SU-DHL-6 (cell line): ENCODE data around the gene RTL9.

Experiments
- H2AFZ ChIP-seq: fragments of 200-600 bp; sonication (generic); 2 replicates; pipeline ENCODE4 v1.6.1; 2014; ENCODE audit warnings: low read depth, mild to moderate bottlenecking, moderate library complexity, mixed read lengths, antibody characterized with exemption, low read length; ENCODE audit not compliant: severe bottlenecking
- H3F3A ChIP-seq: fragments of 200-600 bp; shearing (Covaris generic); 2 replicates; pipeline ENCODE4 v1.6.0; 2016; ENCODE audit warnings: antibody characterized with exemption, mild to moderate bottlenecking; ENCODE audit not compliant: insufficient read depth
- H3K27ac ChIP-seq: fragments of 200-600 bp; sonication (generic); 2 replicates; pipeline ENCODE4 v1.5.1; 2016; ENCODE audit warnings: low read depth, mild to moderate bottlenecking, low read length, moderate library complexity, mixed read lengths
- H3K27me3 ChIP-seq: fragments of 200-600 bp; sonication (generic), shearing (Covaris generic); 2 replicates; pipeline ENCODE4 v1.6.0; 2014; ENCODE audit warnings: mild to moderate bottlenecking, low read length
- H3K36me3 ChIP-seq: fragments of 200-600 bp; sonication (generic); 2 replicates; pipeline ENCODE4 v1.6.1; 2014; ENCODE audit warnings: mild to moderate bottlenecking, low read length, mixed read lengths
- H3K4me2 ChIP-seq: fragments of 300-600, 200-600 bp; shearing (Covaris generic), sonication (generic); 2 replicates; pipeline ENCODE4 v1.6.0; 2014; ENCODE audit warnings: low read length, low read depth, mild to moderate bottlenecking; ENCODE audit not compliant: poor library complexity, severe bottlenecking
- H3K4me3 ChIP-seq: fragments of 200-600 bp; sonication (generic); 2 replicates; pipeline ENCODE4 v1.5.1; 2014; ENCODE audit warnings: antibody characterized with exemption, low read length, mild to moderate bottlenecking, mixed read lengths; ENCODE audit not compliant: insufficient read depth, poor library complexity, severe bottlenecking
- H3K79me2 ChIP-seq: fragments of 200-600 bp; sonication (generic); 2 replicates; pipeline ENCODE4 v1.6.1; 2014; ENCODE audit warnings: mild to moderate bottlenecking, low read length, moderate library complexity; ENCODE audit not compliant: insufficient read depth
- H3K9ac ChIP-seq: fragments of 200-600 bp; sonication (generic); 2 replicates; pipeline ENCODE4 v1.7.0; 2014; ENCODE audit warnings: mild to moderate bottlenecking, low read length
- H3K9me2 ChIP-seq: fragments of 200-600 bp; sonication (generic); replicated peaks from 2 replicates; pipeline ENCODE4 v1.6.1; 2014; ENCODE audit warnings: low read length; ENCODE audit not compliant: insufficient read depth
- H3K9me3 ChIP-seq: fragments of 200-600 bp; sonication (generic); 2 replicates; pipeline ENCODE4 v1.6.1; 2014; ENCODE audit warnings: low read length, mixed read lengths; ENCODE audit not compliant: insufficient read depth
- H4K20me1 ChIP-seq: fragments of 200-600 bp; sonication (generic); 2 replicates; pipeline ENCODE4 v1.6.1; 2014; ENCODE audit warnings: low read depth, mild to moderate bottlenecking, antibody characterized with exemption, low read length, moderate library complexity, mixed read lengths
- EZH2phosphoT487 ChIP-seq: fragments of 200-600 bp; sonication (generic), shearing (Covaris generic); conservative IDR thresholded peaks from 2 replicates; pipeline ENCODE4 v1.6.1; 2018; ENCODE audit warnings: mild to moderate bottlenecking, antibody characterized with exemption, low read length, moderate library complexity, mixed read lengths
- TF ChIP-seq, protein P1 (sequence below): fragments of 200-600 bp; sonication (generic); IDR thresholded peaks from one replicate; pipeline ENCODE4 v1.5.1; 2017; ENCODE audit warnings: antibody characterized with exemption, mild to moderate bottlenecking, low read length, moderate library complexity; ENCODE audit not compliant: insufficient read depth, poor library complexity, severe bottlenecking

The RTL9 gene

DNA sequence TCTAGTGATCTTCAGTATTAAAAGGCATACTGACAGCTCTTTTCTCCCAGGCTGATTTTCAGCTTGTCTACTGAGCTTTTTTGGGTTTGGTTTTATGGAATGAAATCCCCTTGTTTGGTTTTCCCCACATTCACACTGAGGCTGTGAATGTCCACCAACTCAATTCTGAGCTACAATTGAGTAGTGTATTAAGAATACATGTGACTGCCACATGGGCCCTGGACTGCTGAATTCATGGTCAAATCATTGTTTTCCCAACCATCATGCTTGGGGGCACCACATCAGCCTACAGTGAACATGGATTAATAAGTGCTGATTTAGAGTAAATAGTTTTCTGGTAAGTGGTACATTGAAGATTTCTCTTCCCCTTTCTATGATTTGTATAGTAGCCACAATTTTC is 32.4 kb downstream of the RTL9 start:
- Histone ChIP-seq H3F3A (no peaks in the 10 kb centered on the region), H3K4me2 (no peak overlapping the region), H3K27ac (no peak overlapping the region), H4K20me1 (no peaks in the 10 kb centered on the region), H2AFZ (no peak overlapping the region), H3K9me3 (no peaks in the 10 kb centered on the region), H3K27me3 (no peaks in the 10 kb centered on the region), H3K9ac (no peak overlapping the region), H3K9me2 (no peaks in the 10 kb centered on the region), H3K4me3 (no peak overlapping the region), H3K79me2 (no peaks in the 10 kb centered on the region), H3K36me3 (no peaks in the 10 kb centered on the region)
- TF ChIP-seq, protein P1, sequence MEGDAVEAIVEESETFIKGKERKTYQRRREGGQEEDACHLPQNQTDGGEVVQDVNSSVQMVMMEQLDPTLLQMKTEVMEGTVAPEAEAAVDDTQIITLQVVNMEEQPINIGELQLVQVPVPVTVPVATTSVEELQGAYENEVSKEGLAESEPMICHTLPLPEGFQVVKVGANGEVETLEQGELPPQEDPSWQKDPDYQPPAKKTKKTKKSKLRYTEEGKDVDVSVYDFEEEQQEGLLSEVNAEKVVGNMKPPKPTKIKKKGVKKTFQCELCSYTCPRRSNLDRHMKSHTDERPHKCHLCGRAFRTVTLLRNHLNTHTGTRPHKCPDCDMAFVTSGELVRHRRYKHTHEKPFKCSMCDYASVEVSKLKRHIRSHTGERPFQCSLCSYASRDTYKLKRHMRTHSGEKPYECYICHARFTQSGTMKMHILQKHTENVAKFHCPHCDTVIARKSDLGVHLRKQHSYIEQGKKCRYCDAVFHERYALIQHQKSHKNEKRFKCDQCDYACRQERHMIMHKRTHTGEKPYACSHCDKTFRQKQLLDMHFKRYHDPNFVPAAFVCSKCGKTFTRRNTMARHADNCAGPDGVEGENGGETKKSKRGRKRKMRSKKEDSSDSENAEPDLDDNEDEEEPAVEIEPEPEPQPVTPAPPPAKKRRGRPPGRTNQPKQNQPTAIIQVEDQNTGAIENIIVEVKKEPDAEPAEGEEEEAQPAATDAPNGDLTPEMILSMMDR: no peak
- no peak for TF ChIP-seq EZH2phosphoT487

DNA sequence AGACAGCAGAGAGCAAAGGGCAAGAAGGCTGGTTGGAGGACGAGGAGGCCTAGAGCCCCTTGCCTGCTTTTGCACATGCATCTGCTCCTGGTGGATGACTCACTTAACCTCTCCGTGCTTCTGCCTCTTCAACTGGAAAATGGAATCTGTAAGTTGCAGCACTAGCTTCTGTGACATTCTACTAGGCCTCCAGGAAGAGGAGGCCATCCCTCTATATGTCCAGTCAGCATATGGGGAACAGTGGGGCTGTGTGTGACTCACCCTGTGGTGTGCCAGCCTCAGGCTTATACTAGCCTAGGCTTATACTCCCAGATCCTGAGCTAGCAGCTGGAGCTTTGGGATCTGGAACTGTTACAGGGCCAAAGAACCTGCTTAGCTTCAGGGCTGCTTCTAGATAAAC is 36.0 kb downstream of the RTL9 start:
- Histone ChIP-seq H4K20me1 (no peaks in the 10 kb centered on the region), H2AFZ (no peak overlapping the region), H3K4me2 (no peak overlapping the region), H3K9ac (no peak overlapping the region), H3K9me3 (no peaks in the 10 kb centered on the region), H3K27me3 (no peaks in the 10 kb centered on the region), H3K9me2 (no peaks in the 10 kb centered on the region), H3K79me2 (no peaks in the 10 kb centered on the region), H3K36me3 (no peaks in the 10 kb centered on the region), H3K4me3 (no peak overlapping the region), H3K27ac (no peak overlapping the region), H3F3A (no peaks in the 10 kb centered on the region)
- TF ChIP-seq, protein P1: no peak
- no peak for TF ChIP-seq EZH2phosphoT487

DNA sequence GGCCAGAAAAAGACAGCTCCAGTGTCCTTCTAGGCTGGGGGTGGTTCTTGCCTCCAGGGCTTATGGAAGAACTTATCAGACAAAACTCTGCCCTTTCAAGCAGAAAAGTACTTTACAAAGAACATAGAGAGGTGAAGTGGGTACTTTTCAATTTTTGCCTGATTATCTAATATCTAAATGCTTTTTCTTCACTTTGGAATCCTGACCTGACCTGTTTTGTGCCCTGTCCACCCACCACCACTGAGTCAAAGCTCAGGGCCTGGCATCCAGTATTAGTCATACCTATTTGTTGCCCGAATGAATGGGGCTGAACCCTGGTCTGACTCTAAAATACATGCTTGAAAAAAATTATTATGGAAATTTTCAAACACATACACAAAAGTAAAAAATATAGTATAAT is 37.2 kb downstream of the RTL9 start:
- TF ChIP-seq, protein P1: no peak
- no peak for TF ChIP-seq EZH2phosphoT487
- no peaks in the 10 kb centered on the region for H3F3A ChIP-seq
- no peak overlapping the region for H3K4me3 ChIP-seq
- H3K27ac ChIP-seq: no peak overlapping the region
- H3K9me3 ChIP-seq: no peaks in the 10 kb centered on the region
- no peaks in the 10 kb centered on the region for H3K9me2 ChIP-seq
- no peaks in the 10 kb centered on the region for H3K36me3 ChIP-seq
- H4K20me1 ChIP-seq: no peaks in the 10 kb centered on the region
- H2AFZ ChIP-seq: no peak overlapping the region
- no peaks in the 10 kb centered on the region for H3K79me2 ChIP-seq
- H3K27me3 ChIP-seq: no peaks in the 10 kb centered on the region
- no peak overlapping the region for H3K4me2 ChIP-seq
- no peak overlapping the region for H3K9ac ChIP-seq

DNA sequence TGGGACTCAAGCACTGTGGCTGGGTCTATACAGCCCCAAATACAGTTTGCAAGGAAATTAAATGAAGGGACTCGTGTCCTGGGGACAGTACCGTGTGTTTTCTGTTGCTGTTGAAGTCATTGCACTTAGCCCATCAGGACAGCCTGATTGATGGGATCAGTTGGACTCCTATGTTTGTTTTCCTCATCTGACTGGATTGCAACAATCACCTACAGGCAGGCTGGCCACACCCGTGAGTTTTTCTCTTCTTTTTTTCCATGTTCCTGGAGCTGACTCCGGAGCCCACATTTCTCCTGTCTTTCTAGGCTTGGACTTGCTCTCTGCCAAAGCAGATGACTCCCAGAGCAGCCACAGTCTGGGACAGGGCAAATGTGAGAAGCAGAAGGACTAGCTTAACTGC is 38.1 kb downstream of the RTL9 start:
- no peaks in the 10 kb centered on the region for H3F3A ChIP-seq
- no peaks in the 10 kb centered on the region for H3K9me2 ChIP-seq
- H3K79me2 ChIP-seq: no peaks in the 10 kb centered on the region
- no peak overlapping the region for H3K27ac ChIP-seq
- H3K9me3 ChIP-seq: no peaks in the 10 kb centered on the region
- no peak overlapping the region for H2AFZ ChIP-seq
- H3K27me3 ChIP-seq: no peaks in the 10 kb centered on the region
- TF ChIP-seq, protein P1: no peak
- no peak for TF ChIP-seq EZH2phosphoT487
- H3K4me2 ChIP-seq: no peak overlapping the region
- H3K9ac ChIP-seq: no peak overlapping the region
- H3K36me3 ChIP-seq: no peaks in the 10 kb centered on the region
- H3K4me3 ChIP-seq: no peak overlapping the region
- no peaks in the 10 kb centered on the region for H4K20me1 ChIP-seq
